ENCODE data around the gene LTBP1.

LTBP1 gene

GRCh38 chr2:33118651-33119050, 171.9 kb downstream of the LTBP1 start:
- DNase-seq (ENCODE audit: low spot score), result no peak

DNA sequence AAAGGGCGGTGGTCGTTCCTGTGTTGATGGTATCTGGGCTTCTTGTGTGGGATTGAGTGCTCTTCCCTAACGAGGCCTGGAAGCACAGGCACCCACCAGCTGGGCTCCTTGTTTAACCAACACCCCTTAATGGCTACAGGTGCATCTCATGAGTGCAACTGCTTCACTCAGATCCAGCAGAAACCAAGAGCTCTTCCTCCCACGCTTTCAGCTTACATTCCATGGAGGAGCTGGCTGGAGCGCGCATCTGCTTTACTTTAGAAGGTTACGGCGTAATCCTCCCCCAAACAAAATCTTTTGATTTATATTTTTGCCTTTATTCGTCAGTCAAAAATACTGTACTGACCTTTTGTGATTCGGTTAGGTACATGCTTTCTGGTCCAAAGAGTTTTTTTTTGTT, 174.7 kb downstream of the LTBP1 start:
- DNase-seq (ENCODE audit: low spot score), result no peak

- DNase-seq (ENCODE audit: low spot score), result no peak
These were observed 175.2 kb downstream of the LTBP1 start for GRCh38 chr2:33121925-33122324.

DNA sequence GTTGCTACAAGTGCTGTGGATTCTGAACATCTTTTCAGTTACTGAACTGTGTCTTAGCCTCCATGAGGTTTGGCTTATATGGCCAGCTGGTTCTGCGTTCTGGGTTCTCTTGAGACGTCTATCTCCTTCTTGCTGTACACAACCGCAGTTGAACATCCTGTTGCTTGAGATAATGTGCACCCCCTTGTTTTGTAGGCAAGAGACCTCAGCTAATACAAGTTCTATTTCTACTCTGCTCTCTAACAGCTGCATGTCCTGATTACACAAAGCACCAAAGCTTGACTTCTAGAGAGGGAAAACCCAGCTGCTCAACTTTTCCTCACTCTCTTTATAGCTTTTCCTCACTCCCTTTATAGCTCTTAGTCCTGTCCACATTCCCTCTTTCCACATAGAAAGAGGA, 176.0 kb downstream of the LTBP1 start:
- no peak for DNase-seq (ENCODE audit: low spot score)

DNA sequence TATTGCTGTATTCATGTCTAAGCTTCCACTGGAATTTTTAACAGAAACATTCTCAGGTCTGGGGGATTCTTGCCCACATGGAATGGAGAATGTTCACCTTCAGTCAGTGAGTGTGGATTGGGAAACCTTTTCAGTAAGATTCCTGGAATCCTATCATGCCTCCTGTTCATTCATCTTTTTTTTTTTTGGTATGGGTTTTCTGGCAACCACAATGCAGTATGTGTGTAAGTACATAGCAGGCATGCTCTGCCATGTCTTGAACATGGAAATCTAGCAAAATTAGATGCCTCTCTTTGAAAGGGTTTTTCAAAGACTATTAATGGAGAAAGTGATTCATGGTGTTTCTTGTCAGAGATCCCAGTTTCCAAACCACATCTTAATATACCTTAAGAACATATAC, 176.5 kb downstream of the LTBP1 start:
- no peak for DNase-seq (ENCODE audit: low spot score)

DNA sequence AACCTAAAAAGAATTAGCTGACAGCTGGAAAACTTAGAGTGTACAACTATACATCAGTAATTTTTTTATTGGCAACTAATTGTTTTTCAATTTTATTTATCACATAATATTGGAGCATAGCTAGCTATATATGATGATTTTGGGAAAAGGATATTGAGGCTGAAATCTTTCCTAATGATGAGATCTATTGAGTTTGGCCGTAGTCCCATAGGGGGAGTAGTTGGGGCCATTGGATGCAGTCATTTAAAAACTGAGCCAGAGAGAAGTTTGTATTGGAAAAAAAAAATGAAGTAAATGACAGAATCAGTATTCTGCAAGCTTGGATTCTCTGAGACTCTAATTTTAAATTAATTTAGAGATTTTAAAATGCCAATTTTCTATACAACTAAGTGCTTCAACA, 179.8 kb downstream of the LTBP1 start:
- DNase-seq (ENCODE audit: low spot score), result no peak

DNA sequence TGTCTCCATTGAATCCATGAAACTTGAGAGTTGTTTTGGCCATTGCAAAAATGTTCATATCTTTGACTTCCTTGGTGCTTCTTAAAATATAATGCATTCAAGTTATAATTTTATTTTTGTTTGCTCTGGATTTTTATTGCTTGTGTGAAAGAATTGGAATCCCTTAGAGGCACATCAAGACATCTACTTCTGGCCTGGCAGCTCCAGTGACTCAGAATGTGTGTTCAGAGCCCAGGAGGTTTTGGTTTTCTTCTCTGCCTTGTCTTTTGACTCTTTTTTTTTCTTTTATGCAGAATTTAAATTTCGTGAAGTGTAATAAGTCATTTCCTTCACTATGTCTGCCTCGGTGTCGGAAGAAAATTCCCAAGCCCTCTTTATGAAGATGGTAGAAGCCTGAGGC, 180.2 kb downstream of the LTBP1 start:
- no peak for DNase-seq (ENCODE audit: low spot score)

DNA sequence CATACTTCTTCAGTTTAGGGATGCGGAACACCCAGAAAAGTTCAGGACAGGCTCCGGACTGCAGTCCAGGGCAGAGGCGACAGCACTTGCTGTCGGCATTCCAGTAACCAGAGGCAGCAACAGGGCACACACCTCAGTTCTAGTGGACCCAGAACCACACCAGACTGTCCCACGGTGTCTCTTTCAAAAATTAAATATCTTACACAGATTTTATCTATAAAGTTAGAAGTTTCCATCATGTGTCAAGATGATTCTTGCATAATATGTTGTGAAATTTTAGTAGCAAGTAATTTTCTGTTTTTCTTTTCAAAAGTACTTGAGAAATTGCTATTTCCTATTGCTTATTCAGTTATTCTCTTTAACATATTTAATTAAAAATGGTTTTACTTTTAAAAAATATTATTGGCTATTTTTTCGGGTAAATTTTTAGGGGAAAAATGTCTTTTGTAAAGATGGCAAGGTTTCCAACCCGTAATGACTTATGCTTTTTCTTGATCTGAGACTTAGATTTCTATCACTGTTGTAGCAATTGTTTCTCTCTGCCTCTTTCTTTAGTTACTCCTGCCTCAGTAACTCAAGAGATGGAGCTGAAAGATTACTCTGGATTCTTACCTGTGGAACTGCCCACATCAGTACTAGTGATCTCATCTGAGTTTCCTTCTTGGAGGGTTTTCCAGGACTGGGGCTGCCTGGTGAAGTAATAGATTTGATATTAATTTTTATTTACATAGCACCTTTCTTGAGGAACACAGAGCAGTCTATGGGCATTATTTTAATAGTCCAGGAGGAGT, 182.7 kb downstream of the LTBP1 start:
- no peak for DNase-seq (ENCODE audit: low spot score)

- DNase-seq (ENCODE audit: low spot score), result no peak
These were observed 183.3 kb downstream of the LTBP1 start for GRCh38 chr2:33130054-33130447.

DNA sequence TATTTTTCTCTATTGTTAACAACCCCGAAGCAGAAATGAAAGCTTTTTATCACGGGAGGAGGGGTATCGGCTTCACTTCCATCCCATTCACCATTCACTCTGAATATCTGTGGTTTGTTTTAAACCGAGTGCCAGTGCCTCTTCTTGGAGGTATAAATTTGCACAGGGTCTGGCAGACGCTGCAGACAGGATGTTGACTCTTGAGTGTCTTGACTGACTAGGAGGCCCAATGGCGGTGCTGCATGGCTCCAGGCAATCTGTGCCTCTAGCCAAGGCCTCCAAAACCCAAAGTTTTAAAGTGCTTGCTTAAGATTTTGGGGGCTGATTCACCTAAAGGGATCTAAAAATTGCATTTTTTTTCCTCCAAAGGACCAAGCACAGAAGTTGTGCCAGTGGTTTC, 183.8 kb downstream of the LTBP1 start:
- no peak for DNase-seq (ENCODE audit: low spot score)

- no peak for DNase-seq (ENCODE audit: low spot score)
These were observed 184.4 kb downstream of the LTBP1 start for GRCh38 chr2:33131111-33131510.

DNA sequence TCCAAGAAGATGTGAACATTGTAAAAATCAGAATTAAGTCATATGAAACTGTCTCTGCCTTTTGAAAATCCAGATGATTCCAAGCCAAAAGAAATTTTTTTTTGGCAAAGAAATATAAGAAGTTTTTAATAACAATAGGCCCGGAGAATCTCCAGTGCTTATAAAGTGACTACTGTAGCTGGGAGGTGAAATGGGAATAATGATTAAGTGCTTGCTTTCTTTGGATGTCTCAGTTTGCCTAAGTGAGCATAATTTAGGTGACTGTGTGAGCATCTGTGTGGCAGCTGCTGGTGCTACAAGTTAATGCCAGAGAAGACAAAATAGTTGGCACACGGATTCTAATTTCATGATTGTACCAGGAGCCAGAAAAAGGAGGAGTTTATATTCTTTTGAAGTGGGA, 185.0 kb downstream of the LTBP1 start:
- no peak for DNase-seq (ENCODE audit: low spot score)

DNA sequence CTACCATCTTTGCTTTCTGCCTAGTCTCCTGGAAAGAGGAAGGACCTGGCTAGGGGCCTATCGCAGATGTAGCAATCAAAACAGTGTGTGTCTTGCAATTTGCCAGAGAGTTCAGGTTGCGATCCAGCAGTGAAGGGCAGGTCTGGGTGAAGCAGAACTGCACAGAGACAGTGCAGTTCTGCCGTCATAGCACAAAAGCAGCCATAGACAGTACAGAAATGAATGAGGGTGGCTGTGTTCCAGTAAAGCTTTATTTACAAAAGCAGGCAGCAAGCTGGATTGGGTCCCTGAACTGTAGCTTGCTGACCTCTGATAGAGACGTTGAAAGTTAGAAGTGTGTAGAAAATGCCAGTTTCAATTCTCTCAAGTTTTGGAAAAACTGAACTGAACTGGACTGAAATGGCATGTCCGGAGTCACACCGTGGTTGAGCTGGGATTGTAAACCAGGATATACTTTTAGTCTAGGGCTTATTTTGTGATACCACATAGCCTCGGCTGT, 186.8 kb downstream of the LTBP1 start:
- no peak for DNase-seq (ENCODE audit: low spot score)

- DNase-seq (ENCODE audit: low spot score), result no peak
These were observed 187.5 kb downstream of the LTBP1 start for GRCh38 chr2:33134086-33134771.

DNA sequence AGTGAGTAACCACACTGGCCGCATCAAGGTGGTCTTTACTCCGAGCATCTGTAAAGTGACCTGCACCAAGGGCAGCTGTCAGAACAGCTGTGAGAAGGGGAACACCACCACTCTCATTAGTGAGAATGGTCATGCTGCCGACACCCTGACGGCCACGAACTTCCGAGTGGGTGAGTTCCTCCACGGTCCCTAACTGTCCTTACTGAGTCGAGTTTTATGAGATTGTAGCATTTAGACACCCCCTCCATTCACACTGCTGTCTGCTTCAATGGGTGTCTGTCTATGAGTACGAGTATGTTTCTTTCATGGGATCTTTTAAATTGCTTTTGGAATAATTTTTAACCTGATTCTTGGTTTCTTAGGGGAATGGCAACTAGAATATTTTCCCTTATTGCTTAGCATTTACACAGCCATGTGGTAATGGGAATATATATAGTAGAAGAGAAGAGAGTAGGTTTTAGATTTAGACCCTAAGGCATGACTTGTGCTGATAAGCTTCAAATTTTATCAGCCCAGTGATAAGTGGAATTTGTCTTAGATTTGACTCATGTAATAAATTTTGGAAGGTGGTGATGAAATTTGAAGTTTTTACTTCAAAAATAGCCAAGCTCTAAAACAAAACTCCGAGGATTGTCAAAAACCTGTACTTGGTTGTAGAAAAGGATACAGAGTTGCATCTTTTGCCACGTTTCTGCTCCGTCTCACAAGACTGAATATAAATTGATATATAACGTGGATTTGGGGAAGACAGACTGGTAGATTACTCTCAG, 188.2 kb downstream of the LTBP1 start:
- DNase-seq (ENCODE audit: low spot score), result no peak

- no peak for DNase-seq (ENCODE audit: low spot score)
These were observed 188.9 kb downstream of the LTBP1 start for GRCh38 chr2:33135645-33136044.

DNA sequence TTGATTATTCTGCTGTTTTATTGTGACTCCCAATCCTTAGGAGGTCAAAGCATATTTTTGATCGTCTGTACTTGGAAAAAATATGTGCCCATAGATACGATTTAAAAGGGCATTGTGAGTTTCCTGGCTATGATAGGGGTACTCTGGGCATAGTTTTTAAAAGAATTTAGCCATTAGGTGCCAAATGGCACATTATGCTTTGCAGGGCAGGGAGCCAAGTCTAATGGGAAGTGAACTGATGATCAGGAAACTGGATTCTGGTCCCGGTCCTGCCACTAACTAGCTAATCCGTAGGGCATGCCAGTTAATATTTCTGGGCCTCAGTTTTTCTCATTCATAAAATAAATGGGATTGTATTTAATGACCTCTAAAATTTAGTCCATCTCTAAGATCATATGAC, 189.3 kb downstream of the LTBP1 start:
- no peak for DNase-seq (ENCODE audit: low spot score)

DNA sequence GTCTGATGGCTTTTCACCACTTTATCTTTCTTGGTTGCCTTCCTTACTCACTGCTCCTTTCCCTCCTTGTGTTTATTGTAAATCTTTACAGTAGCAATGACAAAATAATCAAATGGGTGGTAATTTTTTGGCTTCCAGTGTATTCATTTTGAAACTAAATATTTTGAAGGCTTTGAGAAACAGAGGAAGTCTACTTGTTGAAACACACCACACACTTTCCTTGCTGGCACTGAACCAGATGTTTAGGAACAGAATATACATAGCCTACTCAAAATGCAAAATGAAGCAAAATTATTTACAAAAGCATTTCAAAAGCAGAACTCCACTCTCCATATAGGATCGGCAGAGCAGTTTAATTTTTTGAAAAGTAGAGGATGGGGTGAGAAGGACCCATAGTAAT, 189.8 kb downstream of the LTBP1 start:
- DNase-seq (ENCODE audit: low spot score), result no peak

- DNase-seq (ENCODE audit: low spot score), result no peak
These were observed 190.6 kb downstream of the LTBP1 start for GRCh38 chr2:33137331-33137730.

DNA sequence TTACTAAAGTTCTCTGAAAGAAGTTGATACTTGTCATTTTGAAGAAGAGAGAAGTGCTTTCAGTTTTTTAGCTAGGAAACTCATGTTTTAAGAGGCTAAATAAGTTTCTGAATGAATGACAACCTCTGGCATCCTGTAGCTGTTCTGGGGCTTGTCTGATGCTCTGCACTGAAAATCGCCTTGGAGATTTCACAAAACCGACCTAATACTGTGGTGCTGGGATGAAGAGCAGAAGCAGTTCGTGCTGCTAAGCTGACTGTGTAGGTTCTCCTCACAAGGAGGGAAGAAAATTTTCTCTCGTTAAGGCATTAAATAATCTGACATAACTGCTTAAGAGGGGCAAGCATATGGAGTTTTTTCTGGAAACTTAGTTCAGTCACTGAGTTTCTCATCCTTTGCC, 193.2 kb downstream of the LTBP1 start:
- no peak for DNase-seq (ENCODE audit: low spot score)

GRCh38 chr2:33141476-33141875, 194.7 kb downstream of the LTBP1 start:
- no peak for DNase-seq (ENCODE audit: low spot score)

DNA sequence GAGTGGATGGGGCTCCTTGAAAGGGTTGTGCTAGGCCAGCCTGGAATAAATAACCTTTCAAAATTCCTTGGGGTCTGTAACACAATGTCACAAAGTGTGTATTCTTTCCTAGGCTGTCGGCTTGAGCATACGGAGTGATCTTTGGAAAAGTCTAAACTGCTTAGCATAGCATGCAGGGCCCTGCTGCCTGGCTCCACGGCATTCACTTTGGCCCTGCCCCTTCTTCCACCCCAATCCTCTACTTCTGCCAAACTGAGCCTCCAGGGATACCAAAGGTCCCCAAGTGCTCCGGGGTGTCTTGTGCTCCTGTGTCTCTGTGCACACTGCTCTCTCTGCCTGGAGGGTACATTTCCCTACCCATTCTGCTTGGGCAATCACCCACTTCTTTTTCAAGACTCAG, 196.1 kb downstream of the LTBP1 start:
- DNase-seq (ENCODE audit: low spot score), result no peak

GRCh38 chr2:33144243-33144642, 197.5 kb downstream of the LTBP1 start:
- no peak for DNase-seq (ENCODE audit: low spot score)
